Measurements from ENCODE around the gene WNT3.

- TF ChIP-seq POLR2AphosphoS5 (IDR thresholded peaks at IDR 0.05) = no peak
- TF ChIP-seq, protein P1, sequence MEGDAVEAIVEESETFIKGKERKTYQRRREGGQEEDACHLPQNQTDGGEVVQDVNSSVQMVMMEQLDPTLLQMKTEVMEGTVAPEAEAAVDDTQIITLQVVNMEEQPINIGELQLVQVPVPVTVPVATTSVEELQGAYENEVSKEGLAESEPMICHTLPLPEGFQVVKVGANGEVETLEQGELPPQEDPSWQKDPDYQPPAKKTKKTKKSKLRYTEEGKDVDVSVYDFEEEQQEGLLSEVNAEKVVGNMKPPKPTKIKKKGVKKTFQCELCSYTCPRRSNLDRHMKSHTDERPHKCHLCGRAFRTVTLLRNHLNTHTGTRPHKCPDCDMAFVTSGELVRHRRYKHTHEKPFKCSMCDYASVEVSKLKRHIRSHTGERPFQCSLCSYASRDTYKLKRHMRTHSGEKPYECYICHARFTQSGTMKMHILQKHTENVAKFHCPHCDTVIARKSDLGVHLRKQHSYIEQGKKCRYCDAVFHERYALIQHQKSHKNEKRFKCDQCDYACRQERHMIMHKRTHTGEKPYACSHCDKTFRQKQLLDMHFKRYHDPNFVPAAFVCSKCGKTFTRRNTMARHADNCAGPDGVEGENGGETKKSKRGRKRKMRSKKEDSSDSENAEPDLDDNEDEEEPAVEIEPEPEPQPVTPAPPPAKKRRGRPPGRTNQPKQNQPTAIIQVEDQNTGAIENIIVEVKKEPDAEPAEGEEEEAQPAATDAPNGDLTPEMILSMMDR (IDR thresholded peaks at IDR 0.05 in 8 of 11, conservative IDR thresholded peaks at IDR 0.05 in 3 of 11) = no peak
These were observed 45.8 kb downstream of the WNT3 start for GRCh38 chr17:46772475-46773220.

Measured in spleen (tissue), 7 donors.